H1 (cell line): ENCODE data around the gene TAX1BP3.

Experiments
- EZH2 ChIP-seq: fragments of 200-600 bp; sonication (generic); IDR thresholded peaks from 2 replicates; pipeline ENCODE4 v1.7.1; 2012; ENCODE audit warnings: low read depth, mild to moderate bottlenecking, moderate library complexity, low read length, inconsistent platforms; ENCODE audit not compliant: severe bottlenecking
- FOSL1 ChIP-seq: IDR thresholded peaks from 2 replicates; pipeline ENCODE4 v1.6.1; 2011; ENCODE audit warnings: mild to moderate bottlenecking, low read depth, low read length, moderate library complexity; ENCODE audit not compliant: insufficient read depth
- GABPA ChIP-seq: IDR thresholded peaks from 2 replicates; pipeline ENCODE4 v1.6.1; 2011; ENCODE audit warnings: mild to moderate bottlenecking, low read length, moderate library complexity, borderline replicate concordance; ENCODE audit not compliant: insufficient read depth
- POLR2AphosphoS5 ChIP-seq: IDR thresholded peaks from 2 replicates; pipeline ENCODE4 v1.6.1; 2011; ENCODE audit warnings: low read depth, low read length
- RXRA ChIP-seq: IDR thresholded peaks from 2 replicates; pipeline ENCODE4 v1.6.1; 2011; ENCODE audit warnings: low read depth, mild to moderate bottlenecking, low read length, moderate library complexity; ENCODE audit not compliant: insufficient read depth
- ZNF274 ChIP-seq: IDR thresholded peaks from 2 replicates; pipeline ENCODE4 v1.7.0; 2012; ENCODE audit warnings: low read length, borderline replicate concordance; ENCODE audit errors: extremely low read depth
- TF ChIP-seq, protein P1 (sequence below), 3 experiments: IDR thresholded peaks; 1 replicate in 2 of 3; 2 replicates in 1 of 3; pipeline versions ENCODE4 v1.5.1 to v1.6.1; 2011; ENCODE audit warnings: low read length in 3 of 3, mild to moderate bottlenecking in 3 of 3, inconsistent platforms in 2 of 3, low read depth in 1 of 3, moderate library complexity in 1 of 3; ENCODE audit not compliant: insufficient read depth in 1 of 3; ENCODE audit errors: control extremely low read depth in 1 of 3

GRCh38 chr17:3666516-3666915 is 1.9 kb downstream of the TAX1BP3 start:
- TF ChIP-seq, protein P1, sequence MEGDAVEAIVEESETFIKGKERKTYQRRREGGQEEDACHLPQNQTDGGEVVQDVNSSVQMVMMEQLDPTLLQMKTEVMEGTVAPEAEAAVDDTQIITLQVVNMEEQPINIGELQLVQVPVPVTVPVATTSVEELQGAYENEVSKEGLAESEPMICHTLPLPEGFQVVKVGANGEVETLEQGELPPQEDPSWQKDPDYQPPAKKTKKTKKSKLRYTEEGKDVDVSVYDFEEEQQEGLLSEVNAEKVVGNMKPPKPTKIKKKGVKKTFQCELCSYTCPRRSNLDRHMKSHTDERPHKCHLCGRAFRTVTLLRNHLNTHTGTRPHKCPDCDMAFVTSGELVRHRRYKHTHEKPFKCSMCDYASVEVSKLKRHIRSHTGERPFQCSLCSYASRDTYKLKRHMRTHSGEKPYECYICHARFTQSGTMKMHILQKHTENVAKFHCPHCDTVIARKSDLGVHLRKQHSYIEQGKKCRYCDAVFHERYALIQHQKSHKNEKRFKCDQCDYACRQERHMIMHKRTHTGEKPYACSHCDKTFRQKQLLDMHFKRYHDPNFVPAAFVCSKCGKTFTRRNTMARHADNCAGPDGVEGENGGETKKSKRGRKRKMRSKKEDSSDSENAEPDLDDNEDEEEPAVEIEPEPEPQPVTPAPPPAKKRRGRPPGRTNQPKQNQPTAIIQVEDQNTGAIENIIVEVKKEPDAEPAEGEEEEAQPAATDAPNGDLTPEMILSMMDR (IDR thresholded peaks at IDR 0.05; ENCODE audit: control extremely low read depth in 1 of 3, insufficient read depth in 1 of 3, low read depth in 1 of 3, low read length in 3 of 3), result no peak
- TF ChIP-seq RXRA (no peak), GABPA (no peak), POLR2AphosphoS5 (no peak), EZH2 (no peak), ZNF274 (no peak), FOSL1 (no peak)
